GM12878 (cell line): ENCODE results near the gene KRTAP1-1. TPM values are rescaled to one million over a fixed set of nuclear protein-coding genes. Genes with fewer than 3 reads are reported as not detected.

ENCODE experiments used
- ATAC-seq: fragments of 200-7000 bp; cut with Tn5 transposase; 3 replicates; pipeline ENCODE4 v1.9.1; 2020; ENCODE audit warnings: mild to moderate bottlenecking, moderate library complexity
- BruUV-seq: library from RNA; stranded (reverse); fragments of 400-500 nt; replicated peaks from 2 replicates; lab custom pipeline; 2021; lab: Mats Ljungman, UMichigan
- CTCF ChIA-PET: fragments of 300-600 bp; sonication (Branson Sonifier 250); formaldehyde crosslinking; extraction: SDS; loops from one replicate; lab custom pipeline; 2021; ENCODE audit warnings: inconsistent platforms; lab: Yijun Ruan, JAX
- POLR2A ChIA-PET: fragments of 350-600 bp; formaldehyde crosslinking; extraction: SDS; loops from one replicate; lab custom pipeline; 2021; ENCODE audit warnings: inconsistent platforms; lab: Charles Lee
- RAD21 ChIA-PET: fragments of 300-600 bp; sonication (Branson Sonifier 250); formaldehyde crosslinking; loops from one replicate; lab custom pipeline; 2023; ENCODE audit warnings: antibody characterized with exemption; ENCODE audit not compliant: unreplicated experiment; lab: Charles Lee
- SMC1A ChIA-PET: fragments of 300-600 bp; sonication (Branson Sonifier 250); formaldehyde crosslinking; loops from one replicate; lab custom pipeline; 2023; ENCODE audit not compliant: unreplicated experiment, uncharacterized antibody; lab: Charles Lee
- DNase-seq: peaks from one replicate; pipeline ENCODE4 v3.0.0-alpha.2; 2011; ENCODE audit warnings: low read depth, low spot score
- FAIRE-seq: peaks from 3 replicates; lab custom pipeline; 2011; peaks lifted over from hg19 to GRCh38; lab: Jason Lieb, UNC
- H2AFZ ChIP-seq: 2 replicates; pipeline ENCODE4 v1.6.0; 2011; ENCODE audit warnings: low read depth, low read length, control low read depth; ENCODE audit not compliant: control insufficient read depth
- H3K27ac ChIP-seq: 2 replicates; pipeline ENCODE4 v1.5.1; 2011; ENCODE audit warnings: control low read depth; ENCODE audit not compliant: control insufficient read depth, insufficient read depth
- H3K27me3 ChIP-seq, 2 experiments: replicated peaks in 1 of 2; 2 replicates each; pipeline versions ENCODE4 v1.6.0 to v1.6.1; 2011; ENCODE audit warnings: low read length in 1 of 2; ENCODE audit not compliant: control insufficient read depth in 2 of 2, insufficient read depth in 2 of 2
- H3K36me3 ChIP-seq, 2 experiments: 2 replicates each; pipeline ENCODE4 v1.5.1; 2011; ENCODE audit warnings: low read length in 1 of 2; ENCODE audit not compliant: control insufficient read depth in 2 of 2, insufficient read depth in 2 of 2
- H3K4me1 ChIP-seq: 2 replicates; pipeline ENCODE4 v1.6.1; 2011; ENCODE audit warnings: mild to moderate bottlenecking, low read length, moderate library complexity, mixed read lengths; ENCODE audit not compliant: control insufficient read depth, insufficient read depth
- H3K4me2 ChIP-seq: 2 replicates; pipeline ENCODE4 v1.6.0; 2011; ENCODE audit warnings: control low read depth; ENCODE audit not compliant: control insufficient read depth, insufficient read depth
- H3K4me3 ChIP-seq: fragments of 200-600 bp; sonication (generic); 2 replicates; pipeline ENCODE4 v1.5.1; 2016
- H3K79me2 ChIP-seq: 2 replicates; pipeline ENCODE4 v1.6.0; 2011; ENCODE audit warnings: low read length; ENCODE audit not compliant: control insufficient read depth, insufficient read depth
- H3K9ac ChIP-seq: 2 replicates; pipeline ENCODE4 v1.8.0; 2011; ENCODE audit warnings: low read length, control low read depth, mixed read lengths; ENCODE audit not compliant: control insufficient read depth, insufficient read depth
- H3K9me3 ChIP-seq: replicated peaks from 3 replicates; pipeline ENCODE4 v1.5.1; 2011; ENCODE audit warnings: mild to moderate bottlenecking, low read length; ENCODE audit not compliant: control insufficient read depth, insufficient read depth
- H4K20me1 ChIP-seq: 2 replicates; pipeline ENCODE4 v1.6.0; 2011; ENCODE audit not compliant: control insufficient read depth, insufficient read depth
- CREB1 ChIP-seq: IDR thresholded peaks from 2 replicates; pipeline ENCODE4 v1.6.1; 2012; ENCODE audit warnings: low read depth, mild to moderate bottlenecking, inconsistent platforms
- FOXK2 ChIP-seq: fragments of 450-650 bp; IDR thresholded peaks from 2 replicates; pipeline ENCODE4 v1.6.1; 2017; ENCODE audit warnings: mild to moderate bottlenecking, moderate library complexity
- GABPA ChIP-seq: IDR thresholded peaks from 2 replicates; pipeline ENCODE4 v1.6.1; 2014; ENCODE audit warnings: antibody characterized with exemption, low read depth, mild to moderate bottlenecking, inconsistent platforms
- NRF1 ChIP-seq: conservative IDR thresholded peaks from 2 replicates; pipeline ENCODE4 v1.6.1; 2011; ENCODE audit warnings: mild to moderate bottlenecking, low read depth, low read length, improper control_type of control experiment
- POLR2AphosphoS2 ChIP-seq: IDR thresholded peaks from 2 replicates; pipeline ENCODE4 v1.6.1; 2011; ENCODE audit warnings: low read depth, mild to moderate bottlenecking, low read length, improper control_type of control experiment, moderate library complexity
- RBBP5 ChIP-seq: fragments of 200-600 bp; sonication (generic); conservative IDR thresholded peaks from 2 replicates; pipeline ENCODE4 v1.6.1; 2016
- RELA ChIP-seq: fragments of 450-650 bp; IDR thresholded peaks from 2 replicates; pipeline ENCODE4 v1.8.0; 2014; ENCODE audit warnings: borderline replicate concordance; ENCODE audit not compliant: partially characterized antibody
- SMAD1 ChIP-seq: fragments of 450-650 bp; IDR thresholded peaks from 2 replicates; pipeline ENCODE4 v1.6.1; 2018; ENCODE audit warnings: mild to moderate bottlenecking, low read depth; ENCODE audit not compliant: partially characterized antibody
- SMC3 ChIP-seq: IDR thresholded peaks from 2 replicates; pipeline ENCODE4 v1.6.1; 2011; ENCODE audit warnings: low read length, improper control_type of control experiment, borderline replicate concordance
- TBL1XR1 ChIP-seq: IDR thresholded peaks from 2 replicates; pipeline ENCODE4 v1.6.1; 2012; ENCODE audit warnings: low read depth, low read length, improper control_type of control experiment
- TCF7 ChIP-seq: IDR thresholded peaks from 2 replicates; pipeline ENCODE4 v1.6.1; 2014; ENCODE audit warnings: antibody characterized with exemption, borderline replicate concordance
- YY1 ChIP-seq: IDR thresholded peaks from 2 replicates; pipeline ENCODE4 v1.6.1; 2011; ENCODE audit warnings: low read depth, mild to moderate bottlenecking, low read length
- ZZZ3 ChIP-seq: IDR thresholded peaks from 2 replicates; pipeline ENCODE4 v1.6.1; 2011; ENCODE audit warnings: low read depth; ENCODE audit not compliant: control insufficient read depth, insufficient read length
- in situ Hi-C: fragments of 300-500 bp; cut with MboI; formaldehyde crosslinking; loops from 9 replicates; pipeline ENCODE4 v1.14.3; 2018; ENCODE audit warnings: mixed read lengths
- intact Hi-C: fragments of 100-400 bp; cut with micrococcal nuclease; formaldehyde crosslinking; loops from one replicate; pipeline ENCODE4 v1.14.2; 2022; ENCODE audit not compliant: unreplicated experiment
- polyA plus RNA-seq, 11 experiments: library from polyadenylated mRNA; depleted of rRNA in 4 of 11; unstranded in 6 of 11; stranded (reverse) in 5 of 11; fragments of >200 nt; fragmentation: Nextera tagmentation in 4 of 11; fragmentation: Illumina TruSeq in 1 of 11; extraction: Ambion mirVana in 4 of 11; extraction: Trizol in 1 of 11; gene quantifications; 1 replicate in 1 of 11; 2 replicates in 10 of 11; pipeline versions ENCODE4 v1.2.1 to v1.2.3, GENCODE V29; 2011 to 2016; ENCODE audit warnings: inconsistent platforms in 2 of 11, missing spikeins in 2 of 11, low read depth in 1 of 11
- total RNA-seq, 4 experiments: library from RNA; depleted of rRNA in 3 of 4; stranded (reverse); fragments of >200 nt in 3 of 4; fragmentation: Illumina TruSeq in 1 of 4; extraction: Trizol in 1 of 4; gene quantifications; 2 replicates each; pipeline versions ENCODE4 v1.2.1 to v1.2.3, GENCODE V29; 2013 to 2021
- TF ChIP-seq, protein P1 (sequence below): IDR thresholded peaks from 2 replicates; pipeline ENCODE4 v1.6.1; 2011; ENCODE audit warnings: low read depth, mild to moderate bottlenecking, low read length, moderate library complexity, borderline replicate concordance; ENCODE audit errors: extremely low read depth
- TF ChIP-seq, protein P2 (sequence below): IDR thresholded peaks from 2 replicates; pipeline ENCODE4 v1.6.1; 2012; ENCODE audit warnings: low read length, inconsistent platforms
- TF ChIP-seq, protein P3 (sequence below): fragments of 450-650 bp; formaldehyde crosslinking; IDR thresholded peaks from 2 replicates; pipeline ENCODE4 v1.4.0; 2022; ENCODE audit warnings: mild to moderate bottlenecking, moderate library complexity

Gene KRTAP1-1
- total and polyA plus RNA-seq, 10 of the 15 experiments (the other 5 are each of a cell fraction or from before 2014, with no cell fraction given) = not detected

DNA sequence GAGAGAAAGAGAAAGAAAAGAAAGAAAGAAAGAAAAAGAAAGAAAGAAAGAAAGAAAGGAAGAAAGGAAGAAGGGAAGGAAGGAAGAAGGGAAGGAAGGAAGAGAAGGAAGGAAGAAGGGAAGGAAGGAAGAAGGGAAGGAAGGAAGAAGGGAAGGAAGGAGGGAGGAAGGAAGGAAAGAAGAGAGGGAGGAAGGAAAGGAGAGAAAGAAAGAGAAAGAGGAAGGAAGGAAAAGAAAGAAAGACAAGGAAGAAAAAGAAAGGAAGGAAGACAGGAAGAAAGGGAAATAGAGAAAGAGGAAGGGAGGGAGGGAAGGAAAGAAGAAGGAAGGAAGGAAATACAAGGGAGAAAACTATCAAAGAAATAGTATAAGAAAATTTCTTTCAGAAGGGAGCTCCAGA, 35.5 kb upstream of the KRTAP1-1 start:
- ChIA-PET CTCF (no interaction called here), SMC1A (no interaction called here), POLR2A (no interaction called here), RAD21 (no interaction called here)
- TF ChIP-seq POLR2AphosphoS2 (no peak), GABPA (no peak), CREB1 (no peak), YY1 (no peak), TCF7 (no peak), TBL1XR1 (no peak), SMC3 (no peak), SMAD1 (no peak), FOXK2 (no peak), ZZZ3 (no peak), RELA (no peak), NRF1 (no peak), RBBP5 (no peak)
- TF ChIP-seq, protein P1, sequence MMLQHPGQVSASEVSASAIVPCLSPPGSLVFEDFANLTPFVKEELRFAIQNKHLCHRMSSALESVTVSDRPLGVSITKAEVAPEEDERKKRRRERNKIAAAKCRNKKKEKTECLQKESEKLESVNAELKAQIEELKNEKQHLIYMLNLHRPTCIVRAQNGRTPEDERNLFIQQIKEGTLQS = no peak
- TF ChIP-seq, protein P2, sequence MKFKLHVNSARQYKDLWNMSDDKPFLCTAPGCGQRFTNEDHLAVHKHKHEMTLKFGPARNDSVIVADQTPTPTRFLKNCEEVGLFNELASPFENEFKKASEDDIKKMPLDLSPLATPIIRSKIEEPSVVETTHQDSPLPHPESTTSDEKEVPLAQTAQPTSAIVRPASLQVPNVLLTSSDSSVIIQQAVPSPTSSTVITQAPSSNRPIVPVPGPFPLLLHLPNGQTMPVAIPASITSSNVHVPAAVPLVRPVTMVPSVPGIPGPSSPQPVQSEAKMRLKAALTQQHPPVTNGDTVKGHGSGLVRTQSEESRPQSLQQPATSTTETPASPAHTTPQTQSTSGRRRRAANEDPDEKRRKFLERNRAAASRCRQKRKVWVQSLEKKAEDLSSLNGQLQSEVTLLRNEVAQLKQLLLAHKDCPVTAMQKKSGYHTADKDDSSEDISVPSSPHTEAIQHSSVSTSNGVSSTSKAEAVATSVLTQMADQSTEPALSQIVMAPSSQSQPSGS = no peak
- TF ChIP-seq, protein P3, sequence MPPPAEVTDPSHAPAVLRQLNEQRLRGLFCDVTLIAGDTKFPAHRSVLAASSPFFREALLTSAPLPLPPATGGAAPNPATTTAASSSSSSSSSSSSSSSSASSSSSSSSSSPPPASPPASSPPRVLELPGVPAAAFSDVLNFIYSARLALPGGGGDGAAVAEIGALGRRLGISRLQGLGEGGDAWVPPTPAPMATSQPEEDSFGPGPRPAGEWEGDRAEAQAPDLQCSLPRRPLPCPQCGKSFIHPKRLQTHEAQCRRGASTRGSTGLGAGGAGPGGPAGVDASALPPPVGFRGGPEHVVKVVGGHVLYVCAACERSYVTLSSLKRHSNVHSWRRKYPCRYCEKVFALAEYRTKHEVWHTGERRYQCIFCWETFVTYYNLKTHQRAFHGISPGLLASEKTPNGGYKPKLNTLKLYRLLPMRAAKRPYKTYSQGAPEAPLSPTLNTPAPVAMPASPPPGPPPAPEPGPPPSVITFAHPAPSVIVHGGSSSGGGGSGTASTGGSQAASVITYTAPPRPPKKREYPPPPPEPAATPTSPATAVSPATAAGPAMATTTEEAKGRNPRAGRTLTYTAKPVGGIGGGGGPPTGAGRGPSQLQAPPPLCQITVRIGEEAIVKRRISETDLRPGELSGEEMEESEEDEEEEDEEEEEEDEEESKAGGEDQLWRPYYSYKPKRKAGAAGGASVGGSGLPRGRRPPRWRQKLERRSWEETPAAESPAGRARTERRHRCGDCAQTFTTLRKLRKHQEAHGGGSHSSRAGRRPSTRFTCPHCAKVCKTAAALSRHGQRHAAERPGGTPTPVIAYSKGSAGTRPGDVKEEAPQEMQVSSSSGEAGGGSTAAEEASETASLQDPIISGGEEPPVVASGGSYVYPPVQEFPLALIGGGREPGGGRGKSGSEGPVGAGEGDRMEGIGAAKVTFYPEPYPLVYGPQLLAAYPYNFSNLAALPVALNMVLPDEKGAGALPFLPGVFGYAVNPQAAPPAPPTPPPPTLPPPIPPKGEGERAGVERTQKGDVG (CRISPR knock-in tag) = no peak
- no peaks in the 10 kb centered on the region for H3K36me3 ChIP-seq
- intact Hi-C loops (no loop called here), in situ Hi-C loops (no loop called here)
- BruUV-seq = no TSS peak
- no peak overlapping the region for H3K4me3 ChIP-seq
- no peak overlapping the region for H3K9ac ChIP-seq
- no peak overlapping the region for H3K27ac ChIP-seq
- H2AFZ ChIP-seq = no peak overlapping the region
- H3K9me3 ChIP-seq = no peaks in the 10 kb centered on the region
- ATAC-seq (no peak), DNase-seq (no peak), FAIRE-seq (no peak)
- no peaks in the 10 kb centered on the region for H4K20me1 ChIP-seq
- H3K27me3 ChIP-seq = no peaks in the 10 kb centered on the region
- H3K4me1 ChIP-seq = no peaks in the 10 kb centered on the region
- no peaks in the 10 kb centered on the region for H3K79me2 ChIP-seq
- no peak overlapping the region for H3K4me2 ChIP-seq
